Smooth muscle cell (in vitro differentiated cells): Measurements from ENCODE around the gene HMX3. TPM values are rescaled to one million over a fixed set of nuclear protein-coding genes. Genes with fewer than 3 reads are reported as not detected.
A peak's percentile ranks its signal among the peaks of the same experiment; 100 is the strongest.

Source experiments
- DNase-seq: peaks from one replicate; lab custom pipeline; 2025; ENCODE audit not compliant: unreplicated experiment; lab: John Stamatoyannopoulos, UW
- H2AFZ ChIP-seq: fragments of 200-600 bp; sonication (generic); 2 replicates; pipeline ENCODE4 v1.6.0; 2016; ENCODE audit warnings: antibody characterized with exemption, low read depth, mild to moderate bottlenecking
- H3F3A ChIP-seq: fragments of 200-600 bp; sonication (generic); 2 replicates; pipeline ENCODE4 v1.6.0; 2017; ENCODE audit warnings: antibody characterized with exemption, low read depth
- H3K27ac ChIP-seq: fragments of 200-600 bp; sonication (generic); 2 replicates; pipeline ENCODE4 v1.5.1; 2016; ENCODE audit warnings: low read depth, mild to moderate bottlenecking
- H3K27me3 ChIP-seq: fragments of 200-600 bp; sonication (generic); 2 replicates; pipeline ENCODE4 v1.6.1; 2016; ENCODE audit warnings: low read depth, mild to moderate bottlenecking
- H3K36me3 ChIP-seq: fragments of 200-600 bp; sonication (generic); 2 replicates; pipeline ENCODE4 v1.5.1; 2016; ENCODE audit warnings: low read depth
- H3K4me1 ChIP-seq: fragments of 200-600 bp; sonication (generic); 2 replicates; pipeline ENCODE4 v1.5.1; 2016; ENCODE audit warnings: low read depth
- H3K4me2 ChIP-seq: fragments of 200-600 bp; sonication (generic); 2 replicates; pipeline ENCODE4 v1.6.0; 2016; ENCODE audit warnings: mild to moderate bottlenecking
- H3K4me3 ChIP-seq: fragments of 200-600 bp; sonication (generic); 2 replicates; pipeline ENCODE4 v1.5.1; 2016; ENCODE audit warnings: mild to moderate bottlenecking
- H3K79me2 ChIP-seq: fragments of 200-600 bp; sonication (generic); 2 replicates; pipeline ENCODE4 v1.6.0; 2016; ENCODE audit warnings: low read depth, mild to moderate bottlenecking
- H3K9ac ChIP-seq: fragments of 200-600 bp; sonication (generic); 2 replicates; pipeline ENCODE4 v1.6.0; 2016; ENCODE audit warnings: low read depth
- H3K9me3 ChIP-seq: fragments of 200-600 bp; sonication (generic); replicated peaks from 2 replicates; pipeline ENCODE4 v1.5.1; 2016; ENCODE audit warnings: low read depth
- H4K20me1 ChIP-seq: fragments of 200-600 bp; sonication (generic); 2 replicates; pipeline ENCODE4 v1.6.0; 2016; ENCODE audit warnings: low read depth
- WGBS: methylation state at CpG from one replicate; pipeline ENCODE4 v1.1.7; 2016; ENCODE audit warnings: low lambda C conversion rate; 5-methylcytosine and 5-hydroxymethylcytosine counted together
- polyA plus RNA-seq: library from polyadenylated mRNA; unstranded; fragments of >200 nt; fragmentation: Nextera tagmentation; extraction: Ambion mirVana; gene quantifications from 2 replicates; pipeline ENCODE4 v1.2.1, GENCODE V29; 2016
- total RNA-seq: library from RNA; depleted of rRNA; stranded (reverse); fragments of >200 nt; gene quantifications from 2 replicates; pipeline ENCODE4 v1.2.3, GENCODE V29; 2014
- TF ChIP-seq, protein P1 (sequence below): fragments of 200-600 bp; sonication (generic); IDR thresholded peaks from 2 replicates; pipeline ENCODE4 v1.5.1; 2017; ENCODE audit warnings: borderline replicate concordance, mild to moderate bottlenecking, antibody characterized with exemption; ENCODE audit not compliant: insufficient read depth, poor library complexity, severe bottlenecking

Gene HMX3
- total and polyA plus RNA-seq, 2 experiments from 2014 or later, result not detected

DNA sequence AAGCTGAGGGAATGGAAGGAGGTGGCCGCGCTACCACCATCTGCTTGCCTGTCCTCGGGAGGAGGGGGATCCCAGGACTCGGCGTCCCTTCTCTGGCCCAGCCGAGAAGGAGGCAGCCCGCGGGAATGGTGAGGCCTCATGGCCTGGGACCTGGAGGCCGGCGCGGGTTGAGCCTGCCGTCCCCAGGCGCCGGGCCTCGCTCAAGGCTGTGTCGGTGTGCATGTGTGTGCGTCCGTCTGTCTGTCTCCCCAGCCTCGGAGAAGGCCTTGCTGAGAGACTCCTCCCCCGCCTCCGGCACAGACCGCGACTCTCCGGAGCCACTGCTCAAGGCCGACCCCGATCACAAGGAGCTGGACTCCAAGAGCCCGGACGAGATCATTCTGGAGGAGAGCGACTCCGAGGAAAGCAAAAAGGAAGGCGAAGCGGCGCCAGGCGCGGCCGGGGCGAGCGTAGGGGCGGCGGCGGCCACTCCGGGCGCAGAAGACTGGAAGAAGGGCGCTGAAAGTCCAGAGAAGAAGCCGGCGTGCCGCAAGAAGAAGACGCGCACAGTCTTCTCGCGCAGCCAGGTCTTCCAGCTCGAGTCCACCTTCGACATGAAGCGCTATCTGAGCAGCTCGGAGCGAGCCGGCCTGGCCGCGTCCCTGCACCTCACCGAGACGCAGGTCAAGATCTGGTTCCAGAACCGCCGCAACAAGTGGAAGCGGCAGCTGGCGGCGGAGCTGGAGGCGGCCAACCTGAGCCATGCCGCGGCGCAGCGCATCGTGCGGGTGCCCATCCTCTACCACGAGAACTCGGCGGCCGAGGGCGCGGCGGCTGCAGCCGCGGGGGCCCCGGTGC is 1.3 kb downstream of the HMX3 start:
- no peaks in the 10 kb centered on the region for H3K9me3 ChIP-seq
- H3K4me2 ChIP-seq, result peak overlapping the region; percentile 79
- no peaks in the 10 kb centered on the region for H3K79me2 ChIP-seq
- no peaks in the 10 kb centered on the region for H3K36me3 ChIP-seq
- no peak for DNase-seq
- peaks cover 45% of the 10 kb centered on the region for H3K4me1 ChIP-seq
- peaks cover 100% of the 10 kb centered on the region for H3K27me3 ChIP-seq
- H3K4me3 ChIP-seq, result peak overlapping the region; percentile 8
- no peaks in the 10 kb centered on the region for H3F3A ChIP-seq
- 2% methylated on average over 83 of the region's 83 CpGs for WGBS
- H4K20me1 ChIP-seq, result no peaks in the 10 kb centered on the region
- TF ChIP-seq, protein P1, sequence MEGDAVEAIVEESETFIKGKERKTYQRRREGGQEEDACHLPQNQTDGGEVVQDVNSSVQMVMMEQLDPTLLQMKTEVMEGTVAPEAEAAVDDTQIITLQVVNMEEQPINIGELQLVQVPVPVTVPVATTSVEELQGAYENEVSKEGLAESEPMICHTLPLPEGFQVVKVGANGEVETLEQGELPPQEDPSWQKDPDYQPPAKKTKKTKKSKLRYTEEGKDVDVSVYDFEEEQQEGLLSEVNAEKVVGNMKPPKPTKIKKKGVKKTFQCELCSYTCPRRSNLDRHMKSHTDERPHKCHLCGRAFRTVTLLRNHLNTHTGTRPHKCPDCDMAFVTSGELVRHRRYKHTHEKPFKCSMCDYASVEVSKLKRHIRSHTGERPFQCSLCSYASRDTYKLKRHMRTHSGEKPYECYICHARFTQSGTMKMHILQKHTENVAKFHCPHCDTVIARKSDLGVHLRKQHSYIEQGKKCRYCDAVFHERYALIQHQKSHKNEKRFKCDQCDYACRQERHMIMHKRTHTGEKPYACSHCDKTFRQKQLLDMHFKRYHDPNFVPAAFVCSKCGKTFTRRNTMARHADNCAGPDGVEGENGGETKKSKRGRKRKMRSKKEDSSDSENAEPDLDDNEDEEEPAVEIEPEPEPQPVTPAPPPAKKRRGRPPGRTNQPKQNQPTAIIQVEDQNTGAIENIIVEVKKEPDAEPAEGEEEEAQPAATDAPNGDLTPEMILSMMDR, result no peak
- no peak overlapping the region for H3K9ac ChIP-seq
- no peak overlapping the region for H3K27ac ChIP-seq
- no peak overlapping the region for H2AFZ ChIP-seq

DNA sequence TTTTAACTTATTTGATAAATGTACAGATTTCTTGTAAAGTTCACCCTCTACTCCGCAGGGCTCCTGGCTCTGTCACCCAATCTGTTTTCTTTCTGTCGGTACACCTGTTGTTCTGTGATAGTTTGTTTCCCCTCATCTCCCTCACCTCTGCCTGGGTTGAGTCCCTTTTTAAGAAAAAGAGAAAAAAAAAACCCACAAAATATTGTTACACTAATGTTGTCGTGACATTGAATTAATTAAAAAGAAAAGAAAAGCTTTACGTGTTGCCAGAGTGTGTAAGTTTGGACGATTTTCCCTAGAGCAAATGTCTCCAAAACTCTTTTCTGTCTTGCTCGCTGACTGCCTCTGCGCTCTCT is 3.4 kb downstream of the HMX3 start:
- Histone ChIP-seq H3F3A (no peaks in the 10 kb centered on the region), H3K36me3 (no peaks in the 10 kb centered on the region), H3K27me3 (peaks cover 100% of the 10 kb centered on the region), H3K9me3 (no peaks in the 10 kb centered on the region), H4K20me1 (no peaks in the 10 kb centered on the region), H3K27ac (no peak overlapping the region), H3K4me2 (peak overlapping the region; percentile 76), H3K4me1 (peaks cover 40% of the 10 kb centered on the region), H2AFZ (no peak overlapping the region), H3K9ac (no peak overlapping the region), H3K4me3 (peak overlapping the region; percentile 17), H3K79me2 (no peaks in the 10 kb centered on the region)
- DNase-seq, result no peak
- WGBS, result 6% methylated on average over 7 of the region's 7 CpGs
- TF ChIP-seq, protein P1, result no peak

DNA sequence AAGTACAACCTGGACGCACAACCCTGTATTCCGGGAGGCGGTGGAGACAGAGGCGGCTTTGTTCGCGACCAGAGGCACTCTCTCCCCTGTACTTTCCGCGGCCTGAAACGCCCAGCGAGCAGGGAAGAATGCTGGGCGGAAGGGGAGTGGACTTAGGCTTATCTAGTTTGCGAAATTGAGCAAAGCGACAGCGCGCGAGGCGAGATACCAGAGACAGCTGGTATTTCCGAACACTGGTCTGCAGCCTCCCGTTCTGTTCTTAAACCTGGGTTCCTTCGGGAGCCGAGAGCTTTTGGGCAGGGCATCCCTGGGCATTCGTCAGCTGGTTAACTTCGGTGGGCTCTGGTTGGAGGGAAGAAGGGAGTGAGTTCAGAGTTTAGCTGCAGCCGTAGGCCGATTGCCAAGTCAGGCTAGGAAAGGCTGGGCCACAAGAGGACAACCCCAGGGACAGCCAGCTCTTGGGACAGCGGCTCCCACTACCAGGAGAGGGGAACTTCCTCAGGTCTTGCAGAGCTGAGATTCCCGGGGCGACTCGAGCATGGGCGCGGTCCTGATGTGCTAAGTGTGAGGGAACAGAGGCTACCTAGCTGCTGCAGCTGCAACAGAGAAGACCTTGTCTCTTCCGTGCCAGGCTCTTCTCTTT is 3.9 kb downstream of the HMX3 start:
- H3K27me3 ChIP-seq, result peaks cover 100% of the 10 kb centered on the region
- peak overlapping the region; percentile 54 for H2AFZ ChIP-seq
- DNase-seq, result no peak
- H3K4me3 ChIP-seq, result peak overlapping the region; percentile 17
- H3K9ac ChIP-seq, result no peak overlapping the region
- H3K4me1 ChIP-seq, result peaks cover 37% of the 10 kb centered on the region
- H3K79me2 ChIP-seq, result no peaks in the 10 kb centered on the region
- no peaks in the 10 kb centered on the region for H4K20me1 ChIP-seq
- H3K27ac ChIP-seq, result no peak overlapping the region
- H3F3A ChIP-seq, result no peaks in the 10 kb centered on the region
- no peaks in the 10 kb centered on the region for H3K9me3 ChIP-seq
- TF ChIP-seq, protein P1, result no peak
- peak overlapping the region; percentile 76 for H3K4me2 ChIP-seq
- no peaks in the 10 kb centered on the region for H3K36me3 ChIP-seq
- 2% methylated on average over 32 of the region's 32 CpGs for WGBS
